Ascending aorta (tissue), 2 donors: ENCODE measurements around the gene ITGB4. TPM values are rescaled to one million over a fixed set of nuclear protein-coding genes. Genes with fewer than 3 reads are reported as not detected.

Experiments
- DNase-seq, 2 donors: peaks; one replicate each; pipeline ENCODE4 v3.0.0-alpha.2; 2019; ENCODE audit warnings: low spot score in 2 of 2
- H3K27ac ChIP-seq, 2 donors: fragments of 200-600 bp; sonication (generic); one replicate each; pipeline ENCODE4 v1.5.1; 2016 to 2017; ENCODE audit warnings: mild to moderate bottlenecking in 1 of 2
- H3K27me3 ChIP-seq: fragments of 200-600 bp; sonication (generic); one replicate; pipeline ENCODE4 v1.5.1; 2017
- H3K36me3 ChIP-seq, 2 donors: fragments of 200-600 bp; sonication (generic); one replicate each; pipeline ENCODE4 v1.5.1; 2016
- H3K4me1 ChIP-seq, 2 donors: fragments of 200-600 bp; sonication (generic); one replicate each; pipeline ENCODE4 v1.5.1; 2016 to 2017; ENCODE audit warnings: mild to moderate bottlenecking in 1 of 2
- H3K4me3 ChIP-seq, 2 donors: fragments of 200-600 bp; sonication (generic); one replicate each; pipeline ENCODE4 v1.5.1; 2016 to 2017; ENCODE audit warnings: mild to moderate bottlenecking in 1 of 2
- H3K9me3 ChIP-seq, 2 donors: fragments of 200-600 bp; sonication (generic); one replicate each; pipeline ENCODE4 v1.5.1; 2016
- intact Hi-C: fragments of 100-400 bp; cut with DNase I; formaldehyde crosslinking; loops from one replicate; pipeline ENCODE4 v1.15.1; 2023
- total RNA-seq: library from RNA; depleted of rRNA; stranded (reverse); fragments of >200 nt; gene quantifications from one replicate; pipeline ENCODE4 v1.1.0, GENCODE V29; 2016
- TF ChIP-seq, protein P1 (sequence below), 3 experiments: fragments of 200-600 bp in 2 of 3; fragments of 450-650 bp in 1 of 3; sonication (generic) in 2 of 3; IDR thresholded peaks; one replicate each; pipeline ENCODE4 v1.5.1; 2016 to 2019; ENCODE audit warnings: antibody characterized with exemption in 3 of 3, mild to moderate bottlenecking in 1 of 3, moderate library complexity in 1 of 3

The ITGB4 gene
- total RNA-seq, 1 donor from 2014 or later, result 152 TPM

- no peak for DNase-seq
- Histone ChIP-seq H3K4me3 (peak overlapping the region; percentile 67 to 85), H3K36me3 (peaks cover 0 to 4% of the 10 kb centered on the region in 2 donors), H3K4me1 (peaks cover 4 to 18% of the 10 kb centered on the region in 2 donors), H3K27me3 (no peaks in the 10 kb centered on the region), H3K27ac (peak overlapping the region; percentile 84 to 85), H3K9me3 (no peaks in the 10 kb centered on the region)
- TF ChIP-seq, protein P1, sequence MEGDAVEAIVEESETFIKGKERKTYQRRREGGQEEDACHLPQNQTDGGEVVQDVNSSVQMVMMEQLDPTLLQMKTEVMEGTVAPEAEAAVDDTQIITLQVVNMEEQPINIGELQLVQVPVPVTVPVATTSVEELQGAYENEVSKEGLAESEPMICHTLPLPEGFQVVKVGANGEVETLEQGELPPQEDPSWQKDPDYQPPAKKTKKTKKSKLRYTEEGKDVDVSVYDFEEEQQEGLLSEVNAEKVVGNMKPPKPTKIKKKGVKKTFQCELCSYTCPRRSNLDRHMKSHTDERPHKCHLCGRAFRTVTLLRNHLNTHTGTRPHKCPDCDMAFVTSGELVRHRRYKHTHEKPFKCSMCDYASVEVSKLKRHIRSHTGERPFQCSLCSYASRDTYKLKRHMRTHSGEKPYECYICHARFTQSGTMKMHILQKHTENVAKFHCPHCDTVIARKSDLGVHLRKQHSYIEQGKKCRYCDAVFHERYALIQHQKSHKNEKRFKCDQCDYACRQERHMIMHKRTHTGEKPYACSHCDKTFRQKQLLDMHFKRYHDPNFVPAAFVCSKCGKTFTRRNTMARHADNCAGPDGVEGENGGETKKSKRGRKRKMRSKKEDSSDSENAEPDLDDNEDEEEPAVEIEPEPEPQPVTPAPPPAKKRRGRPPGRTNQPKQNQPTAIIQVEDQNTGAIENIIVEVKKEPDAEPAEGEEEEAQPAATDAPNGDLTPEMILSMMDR (IDR thresholded peaks at IDR 0.05), result no peak
- intact Hi-C loops, result no loop called here
These were observed 43.1 kb downstream of the ITGB4 start for GRCh38 chr17:75764417-75764710.

DNA sequence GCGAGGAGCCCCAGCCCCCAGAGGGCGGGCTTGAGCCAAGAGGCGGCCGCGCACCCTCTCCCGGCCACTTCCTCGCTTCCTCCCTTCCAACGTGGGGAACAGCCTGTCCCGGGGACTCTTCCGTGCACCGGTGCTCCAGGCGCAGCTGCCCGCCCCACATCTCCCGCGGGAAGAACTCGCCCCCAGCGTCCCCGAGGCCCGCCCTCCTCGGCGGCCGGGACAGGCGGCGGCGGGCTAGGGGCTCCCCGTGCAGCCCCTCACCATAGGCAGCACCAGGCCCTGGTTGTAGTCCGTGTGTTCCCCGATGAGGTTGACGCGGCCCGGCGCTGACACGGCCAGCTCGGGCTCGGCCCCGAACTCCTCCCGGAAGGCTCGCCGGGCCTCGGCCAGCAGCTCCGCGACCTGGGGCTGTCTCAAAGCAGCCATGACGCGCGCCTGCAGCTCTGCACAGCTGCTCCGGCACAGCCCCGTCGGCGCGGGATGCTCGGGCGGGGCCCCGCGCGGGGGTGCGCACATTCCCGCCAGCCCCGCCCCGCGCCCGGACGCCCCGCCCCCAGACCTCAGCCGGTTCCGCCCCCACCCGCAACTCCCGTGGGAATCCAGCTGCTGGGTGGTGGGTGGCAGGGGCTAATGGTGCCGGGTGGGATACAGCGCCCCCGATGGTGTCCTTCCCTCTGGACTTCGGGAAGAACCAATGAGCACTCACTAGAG, 43.6 kb downstream of the ITGB4 start, which contains the start of gene GALK1:
GALK1 (minus strand) TSS at position 482 of the 711 bp plus-strand sequence; CDS start at position 426, 56 bp downstream.
- no peaks in the 10 kb centered on the region for H3K9me3 ChIP-seq
- H3K27ac ChIP-seq, result peak within 1 kb of the TSS; percentile 84 to 85
- peaks cover 4 to 18% of the 10 kb centered on the region in 2 donors for H3K4me1 ChIP-seq
- peak within 1 kb of the TSS; percentile 67 to 85 for H3K4me3 ChIP-seq
- no peaks in the 10 kb centered on the region for H3K27me3 ChIP-seq
- TF ChIP-seq, protein P1 (IDR thresholded peaks at IDR 0.05), result peak; percentile 40 to 66 (median 58)
- peaks cover 0 to 4% of the 10 kb centered on the region in 2 donors for H3K36me3 ChIP-seq
- peak in 1 of 2 donors; percentile 86 for DNase-seq
- intact Hi-C loops, result loop anchor here (1.0 kb wide), 1 partner anchor 14 kb away; a partner anchor contains a TSS

DNA sequence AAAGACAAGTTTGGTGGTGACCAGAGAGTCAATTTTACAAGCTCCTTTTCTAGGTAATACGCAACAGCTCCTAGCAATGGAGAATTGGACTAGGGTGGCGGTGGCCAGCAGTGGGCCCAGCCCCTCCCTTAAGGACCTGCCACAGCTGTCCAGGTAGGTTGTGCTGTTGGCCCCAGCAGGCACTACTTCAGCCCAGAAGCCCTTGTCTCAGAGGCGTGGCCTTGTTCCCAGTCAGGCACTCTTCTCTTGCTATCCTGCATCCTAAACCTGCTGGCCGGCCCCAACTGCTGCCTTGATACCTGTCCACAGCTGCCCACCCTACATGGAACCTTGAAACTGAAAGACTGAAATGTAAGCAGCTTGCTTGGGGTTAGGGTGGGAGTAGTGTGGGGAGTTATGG, 44.7 kb downstream of the ITGB4 start:
- H3K27me3 ChIP-seq, result no peaks in the 10 kb centered on the region
- H3K4me3 ChIP-seq, result no peak overlapping the region
- intact Hi-C loops, result loop anchor here (1.0 kb wide), 1 partner anchor 13 kb away; a partner anchor contains a TSS
- H3K4me1 ChIP-seq, result peaks cover 4 to 18% of the 10 kb centered on the region in 2 donors
- peaks cover 0 to 4% of the 10 kb centered on the region in 2 donors for H3K36me3 ChIP-seq
- no peak for DNase-seq
- TF ChIP-seq, protein P1 (IDR thresholded peaks at IDR 0.05), result no peak
- peak overlapping the region; percentile 84 to 85 for H3K27ac ChIP-seq
- H3K9me3 ChIP-seq, result no peaks in the 10 kb centered on the region

- TF ChIP-seq, protein P1 (IDR thresholded peaks at IDR 0.05), result no peak
- Histone ChIP-seq H3K27ac (no peak overlapping the region), H3K36me3 (no peaks in the 10 kb centered on the region), H3K9me3 (no peaks in the 10 kb centered on the region), H3K4me1 (peaks cover 4 to 18% of the 10 kb centered on the region in 2 donors), H3K27me3 (no peaks in the 10 kb centered on the region), H3K4me3 (no peak overlapping the region)
- no peak for DNase-seq
- intact Hi-C loops, result no loop called here
These were observed 46.6 kb downstream of the ITGB4 start for GRCh38 chr17:75767881-75768280.

DNA sequence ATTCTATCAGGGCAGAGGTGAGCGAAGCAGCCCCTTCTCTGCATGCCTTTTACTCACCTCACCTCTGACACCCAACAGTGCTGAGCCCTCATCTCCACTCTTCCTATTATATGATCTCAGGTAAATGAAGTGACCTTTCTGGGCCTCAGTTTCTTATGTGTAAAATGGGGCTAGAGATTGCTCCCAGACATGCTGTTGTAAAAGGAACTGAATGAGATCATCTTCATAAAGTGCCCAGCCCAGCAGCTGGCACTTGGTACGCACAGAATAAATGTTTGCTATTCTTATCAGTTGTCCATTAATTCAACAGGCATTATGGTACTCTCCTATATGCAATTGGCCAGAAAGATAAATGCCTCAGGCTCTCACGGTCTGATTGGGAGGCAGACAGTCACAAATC, 48.3 kb downstream of the ITGB4 start:
- intact Hi-C loops, result no loop called here
- Histone ChIP-seq H3K9me3 (no peaks in the 10 kb centered on the region), H3K27ac (no peak overlapping the region), H3K4me1 (peaks cover 0 to 6% of the 10 kb centered on the region in 2 donors), H3K27me3 (no peaks in the 10 kb centered on the region), H3K4me3 (no peak overlapping the region), H3K36me3 (peaks cover 2 to 8% of the 10 kb centered on the region in 2 donors)
- TF ChIP-seq, protein P1 (IDR thresholded peaks at IDR 0.05), result no peak
- DNase-seq, result peak in 1 of 2 donors; percentile 44
